Left kidney (tissue), 8 donors: ENCODE measurements around the gene ZNF365. TPM values are rescaled to one million over a fixed set of nuclear protein-coding genes. Genes with fewer than 3 reads are reported as not detected.
"Not testable (repeated sequence)": the region's sequence is repeated elsewhere in the genome, so short reads cannot be mapped to it uniquely, and the experiment has no call there.

Experiments used
- DNase-seq: peaks from one replicate; pipeline ENCODE4 v3.0.0-alpha.2; 2013
- long read RNA-seq, 8 donors: transcript quantifications; one replicate each; lab custom pipeline, GENCODE V29; 2026
- polyA plus RNA-seq: library from polyadenylated mRNA; unstranded; fragments of 120-200 nt; gene quantifications from one replicate; pipeline ENCODE4 v1.2.1, GENCODE V29; 2013; ENCODE audit not compliant: insufficient read length

ZNF365 gene, protein sequence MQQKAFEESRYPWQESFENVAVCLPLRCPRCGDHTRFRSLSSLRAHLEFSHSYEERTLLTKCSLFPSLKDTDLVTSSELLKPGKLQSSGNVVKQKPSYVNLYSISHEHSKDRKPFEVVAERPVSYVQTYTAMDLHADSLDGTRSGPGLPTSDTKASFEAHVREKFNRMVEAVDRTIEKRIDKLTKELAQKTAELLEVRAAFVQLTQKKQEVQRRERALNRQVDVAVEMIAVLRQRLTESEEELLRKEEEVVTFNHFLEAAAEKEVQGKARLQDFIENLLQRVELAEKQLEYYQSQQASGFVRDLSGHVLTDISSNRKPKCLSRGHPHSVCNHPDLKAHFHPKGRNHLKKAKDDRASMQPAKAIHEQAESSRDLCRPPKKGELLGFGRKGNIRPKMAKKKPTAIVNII
- polyA plus RNA-seq = 0.48 TPM
- long read RNA-seq, donor 1 = 0 reads
- long read RNA-seq, donor 2 = 0 reads
- long read RNA-seq, donor 3 = 0 reads
- long read RNA-seq, donor 4 = 0 reads
- long read RNA-seq, donor 5 = 0 reads
- long read RNA-seq, donor 6 = 0 reads
- long read RNA-seq, donor 7, full-length matches to known transcripts = 1 of 1 reads
- long read RNA-seq, donor 7, partial matches to known transcripts = 0 of 1 reads
- long read RNA-seq, donor 7, other reads (novel, unspliced or antisense) = 0 of 1 reads
- long read RNA-seq, donor 8 = 0 reads

DNA sequence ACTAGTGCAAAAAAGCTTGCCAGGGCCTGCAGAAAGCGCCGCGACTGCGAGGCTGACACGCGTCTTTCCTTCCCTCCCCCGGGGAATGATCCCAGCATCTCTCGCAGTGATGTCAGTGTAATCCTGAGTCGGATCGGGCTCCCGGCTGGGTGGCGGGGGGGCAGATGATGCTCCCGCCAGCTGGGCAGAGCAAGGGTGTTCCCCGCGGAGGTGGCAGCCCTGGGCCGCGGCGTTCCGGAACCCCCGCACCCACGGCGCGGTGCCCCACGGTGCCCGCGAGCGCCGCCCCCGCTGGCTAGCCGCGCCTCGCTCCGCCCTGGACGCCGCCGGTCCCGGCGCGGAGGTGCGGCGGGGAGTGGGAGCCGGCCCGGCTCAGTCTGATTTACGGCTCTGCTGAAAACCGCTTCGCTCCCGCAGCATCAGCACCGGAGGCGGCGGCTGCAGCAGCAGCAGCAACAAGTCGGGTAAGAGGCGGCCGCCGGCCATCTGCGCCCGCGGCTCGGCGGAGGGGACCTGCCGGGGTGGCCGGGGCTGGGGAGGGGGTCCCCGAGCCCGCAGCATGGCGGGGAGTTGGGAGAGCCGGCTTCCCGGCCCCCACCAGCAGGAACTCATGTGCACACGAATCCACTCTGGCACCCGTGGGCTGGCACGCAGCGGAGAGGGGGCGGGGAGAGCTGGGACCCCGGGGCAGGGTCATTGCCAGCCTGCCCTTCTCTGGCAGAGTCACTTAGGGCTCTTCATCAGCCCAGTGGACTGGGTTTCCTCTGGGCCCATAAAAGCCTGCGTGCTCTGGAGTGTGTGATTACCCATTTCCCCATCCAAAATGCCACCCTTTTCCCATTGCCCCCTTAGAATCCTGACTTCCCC lies at the start of gene ZNF365:
ZNF365 (plus strand) TSS at position 375 of the 867 bp plus-strand sequence. CDS start 1,825 bp downstream, outside the sequence.
- peak; percentile 34 for DNase-seq

GRCh38 chr10:62326176-62326575 lies 48.0 kb upstream of the ZNF365 start:
- no peak for DNase-seq

GRCh38 chr10:62327885-62328284 lies 46.3 kb upstream of the ZNF365 start:
- DNase-seq = no peak

DNA sequence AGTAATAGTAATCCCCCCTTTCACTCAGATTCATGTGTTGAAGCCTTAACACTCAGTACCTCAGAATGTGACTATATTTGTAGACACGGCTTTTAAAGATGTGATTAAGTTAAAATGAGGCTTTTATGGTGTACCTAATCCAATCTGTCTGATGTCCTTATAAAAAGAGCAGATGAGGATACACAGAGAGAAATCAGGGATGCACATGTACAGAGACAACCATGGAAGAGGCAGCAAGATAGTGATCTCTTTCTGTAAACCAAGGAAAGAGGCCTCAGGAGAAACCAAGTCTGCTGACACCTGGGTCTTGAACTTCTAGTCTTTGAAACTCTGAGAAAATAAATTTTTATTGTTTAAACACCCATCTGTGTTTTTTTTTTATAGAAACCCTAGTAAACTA lies 44.0 kb upstream of the ZNF365 start:
- DNase-seq = no peak

GRCh38 chr10:62332406-62332805 lies 41.8 kb upstream of the ZNF365 start:
- DNase-seq = no peak

GRCh38 chr10:62333135-62333889 lies 40.9 kb upstream of the ZNF365 start:
- DNase-seq = no peak

- DNase-seq = no peak
Measured at GRCh38 chr10:62333988-62334682, 40.0 kb upstream of the ZNF365 start.

- no peak for DNase-seq
Measured at GRCh38 chr10:62335326-62335725, 38.8 kb upstream of the ZNF365 start.

- no peak for DNase-seq
Measured at GRCh38 chr10:62336404-62336803, 37.8 kb upstream of the ZNF365 start.

- no peak for DNase-seq
Measured at GRCh38 chr10:62341419-62341818, 32.8 kb upstream of the ZNF365 start.

- DNase-seq = no peak
Measured at GRCh38 chr10:62343000-62343399, 31.2 kb upstream of the ZNF365 start.

GRCh38 chr10:62348029-62348428 lies 26.1 kb upstream of the ZNF365 start:
- no peak for DNase-seq

- DNase-seq = no peak
Measured at GRCh38 chr10:62352356-62352970, 21.7 kb upstream of the ZNF365 start.

- no peak for DNase-seq
Measured at GRCh38 chr10:62354916-62355315, 19.3 kb upstream of the ZNF365 start.

DNA sequence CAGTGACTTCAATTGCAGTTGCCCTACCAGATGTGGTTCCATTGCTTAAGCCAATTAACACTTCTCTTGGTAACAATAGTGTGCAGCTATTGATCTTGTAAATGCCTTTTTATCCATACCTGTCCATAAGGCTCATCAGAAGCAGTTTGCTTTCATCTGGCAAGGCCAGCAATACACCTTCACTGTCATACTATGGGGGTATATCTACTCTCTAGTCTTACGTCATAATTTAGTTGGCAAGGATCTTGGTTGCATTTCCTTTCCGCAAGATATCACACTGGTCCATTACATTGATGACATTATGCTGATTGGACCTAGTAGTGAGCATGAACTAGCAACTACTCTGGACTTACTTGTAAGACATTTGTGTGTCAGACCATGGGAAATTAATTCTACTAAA lies 17.7 kb upstream of the ZNF365 start:
- no peak for DNase-seq

DNA sequence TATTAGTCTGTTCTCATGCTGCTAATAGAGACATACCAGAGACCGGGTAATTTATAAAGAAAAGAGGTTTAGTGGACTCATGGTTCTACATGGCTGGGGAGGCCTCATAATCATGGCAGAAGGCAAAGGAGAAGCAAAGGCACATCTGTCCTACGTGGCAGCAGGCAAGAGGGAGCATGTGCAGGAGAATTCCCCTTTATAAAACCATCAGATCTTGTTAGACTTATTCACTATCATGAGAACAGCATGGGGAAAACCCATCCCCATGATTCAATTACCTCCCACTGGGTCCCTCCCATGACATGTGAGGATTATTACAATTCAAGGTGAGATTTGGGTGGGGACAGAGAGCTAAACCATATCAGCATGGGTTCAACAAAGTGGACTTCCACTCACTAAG lies 16.0 kb upstream of the ZNF365 start:
- not testable (repeated sequence) for DNase-seq

DNA sequence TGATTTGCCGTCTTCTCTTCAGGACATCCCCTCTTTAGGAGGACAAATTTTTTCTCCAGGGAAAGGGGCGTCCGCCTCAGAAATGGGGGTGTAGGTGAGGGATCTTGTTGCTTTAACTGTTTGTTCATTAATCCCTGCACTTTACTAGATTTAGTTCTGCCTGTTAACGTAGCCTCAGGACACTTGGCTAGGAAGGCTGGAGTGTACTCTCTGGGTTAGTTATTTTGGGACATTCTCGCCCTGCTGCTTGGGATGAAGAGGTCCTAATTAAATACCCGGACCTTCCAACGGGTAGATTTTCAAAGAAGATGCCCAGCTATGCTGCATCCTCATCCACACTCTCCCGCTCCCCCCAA lies 552 bp upstream of the ZNF365 start:
- DNase-seq = no peak

GRCh38 chr10:62374862-62375710 lies 917 bp downstream of the ZNF365 start:
- DNase-seq = no peak
